Stimulated activated CD4-positive, alpha-beta T cell treated with anti-CD3 and anti-CD28 coated beads, Interleukin-4, amount 100 ng/mL, for 4 hours (primary cell): Measurements from ENCODE around the gene ZNF491.
"Not testable (repeated sequence)": the region's sequence is repeated elsewhere in the genome, so short reads cannot be mapped to it uniquely, and the experiment has no call there.

ENCODE experiments used
- DNase-seq, 2 experiments: peaks; one replicate each; pipeline ENCODE4 v3.0.0-alpha.2; 2020

Gene ZNF491

GRCh38 chr19:11798391-11799330, at the start of gene ZNF491:
TSS of gene ZNF491 (plus strand) at chr19:11798523. CDS start at chr19:11805954, 7,431 bp downstream.
- peak; percentile 82 to 84 for DNase-seq

GRCh38 chr19:11749751-11750150, 48.6 kb upstream of the ZNF491 start:
- DNase-seq, result no peak

GRCh38 chr19:11752244-11752736, 46.0 kb upstream of the ZNF491 start:
- DNase-seq, result no peak

GRCh38 chr19:11754663-11755062, 43.7 kb upstream of the ZNF491 start:
- no peak for DNase-seq

GRCh38 chr19:11756965-11757364, 41.4 kb upstream of the ZNF491 start:
- no peak for DNase-seq

- DNase-seq, result no peak
Measured at GRCh38 chr19:11759805-11760204, 38.5 kb upstream of the ZNF491 start.

- no peak for DNase-seq
Measured at GRCh38 chr19:11763117-11763516, 35.2 kb upstream of the ZNF491 start.

- DNase-seq, result no peak
Measured at GRCh38 chr19:11763611-11764010, 34.7 kb upstream of the ZNF491 start.

GRCh38 chr19:11766597-11767591, 31.4 kb upstream of the ZNF491 start, which contains the start of gene ZNF441:
TSS of gene ZNF441 (plus strand) at chr19:11767000. CDS start at chr19:11767194, 194 bp downstream.
- DNase-seq, result peak; percentile 89 to 93

GRCh38 chr19:11767633-11768133, 30.6 kb upstream of the ZNF491 start:
- peak; percentile 2 to 14 for DNase-seq

GRCh38 chr19:11769995-11770394, 28.3 kb upstream of the ZNF491 start:
- DNase-seq, result no peak

GRCh38 chr19:11771520-11771919, 26.8 kb upstream of the ZNF491 start:
- DNase-seq, result not testable (repeated sequence)

GRCh38 chr19:11776669-11777068, 21.7 kb upstream of the ZNF491 start:
- not testable (repeated sequence) for DNase-seq

- no peak for DNase-seq
Measured at GRCh38 chr19:11780431-11781020, 17.8 kb upstream of the ZNF491 start.

- no peak for DNase-seq
Measured at GRCh38 chr19:11781295-11782057, 16.8 kb upstream of the ZNF491 start.

- no peak for DNase-seq
Measured at GRCh38 chr19:11783767-11784166, 14.6 kb upstream of the ZNF491 start.

GRCh38 chr19:11784356-11784755, 14.0 kb upstream of the ZNF491 start:
- no peak for DNase-seq

GRCh38 chr19:11787536-11787935, 10.8 kb upstream of the ZNF491 start:
- no peak for DNase-seq

GRCh38 chr19:11792942-11793341, 5.4 kb upstream of the ZNF491 start:
- no peak for DNase-seq

GRCh38 chr19:11797491-11797890, 832 bp upstream of the ZNF491 start:
- DNase-seq, result peak; percentile 59 to 70

GRCh38 chr19:11806354-11807098, 8.2 kb downstream of the ZNF491 start:
- DNase-seq, result no peak
